Transverse colon (tissue), 4 donors: Measurements from ENCODE around the gene CMTM4. TPM values are rescaled to one million over a fixed set of nuclear protein-coding genes. Genes with fewer than 3 reads are reported as not detected.

ENCODE experiments used
- DNase-seq: peaks from one replicate; pipeline ENCODE4 v3.0.0-alpha.2; 2019
- H3K27ac ChIP-seq, 4 donors: fragments of 200-600 bp; sonication (generic); 2 replicates each; pipeline ENCODE4 v1.5.1; 2016 to 2018; ENCODE audit warnings: inconsistent platforms in 4 of 4
- H3K27me3 ChIP-seq: fragments of 200-600 bp; sonication (generic); 2 replicates; pipeline ENCODE4 v1.5.1; 2017; ENCODE audit warnings: inconsistent platforms
- H3K36me3 ChIP-seq, 4 donors: fragments of 200-600 bp; sonication (generic); 2 replicates each; pipeline ENCODE4 v1.5.1; 2017 to 2019; ENCODE audit warnings: inconsistent platforms in 4 of 4
- H3K4me1 ChIP-seq, 4 donors: fragments of 200-600 bp; sonication (generic); 2 replicates each; pipeline ENCODE4 v1.5.1; 2017 to 2020; ENCODE audit warnings: inconsistent platforms in 4 of 4
- H3K4me3 ChIP-seq, 4 donors: fragments of 200-600 bp; sonication (generic); 1 replicate in 1 of 4; 2 replicates in 3 of 4; pipeline versions ENCODE4 v1.5.1 to v1.6.1; 2017 to 2019; ENCODE audit warnings: inconsistent platforms in 4 of 4
- H3K9me3 ChIP-seq, 2 donors: fragments of 200-600 bp; sonication (generic); 2 replicates each; pipeline ENCODE4 v1.5.1; 2017 to 2019; ENCODE audit warnings: inconsistent platforms in 2 of 2
- EP300 ChIP-seq: sonication (generic); formaldehyde crosslinking; IDR thresholded peaks from one replicate; pipeline ENCODE4 v1.6.1; 2017; ENCODE audit warnings: antibody characterized with exemption, low read depth
- POLR2A ChIP-seq: fragments of 450-650 bp; IDR thresholded peaks from one replicate; pipeline ENCODE4 v1.6.1; 2016; ENCODE audit warnings: antibody characterized with exemption, mild to moderate bottlenecking, moderate library complexity
- POLR2AphosphoS5 ChIP-seq, 3 donors: sonication (generic); formaldehyde crosslinking; IDR thresholded peaks; one replicate each; pipeline ENCODE4 v1.6.1; 2016; ENCODE audit warnings: antibody characterized with exemption in 3 of 3
- WGBS, 2 donors: methylation state at CpG; one replicate each; pipeline ENCODE4 v1.1.5; 2018; ENCODE audit warnings: low coverage in 1 of 2; 5-methylcytosine and 5-hydroxymethylcytosine counted together
- in situ Hi-C, 4 donors: fragments of 200-750 bp; cut with MboI; loops; one replicate each; pipeline versions ENCODE4 v1.15.0 to v1.15.1; 2017; ENCODE audit warnings: low sequenced_read_pairs in 3 of 4, low pct_ligation_motif_present in 1 of 4, low pct_unique_long_range_greater_than_20kb in 1 of 4
- intact Hi-C: fragments of 100-400 bp; cut with DNase I; formaldehyde crosslinking; loops from one replicate; pipeline ENCODE4 v1.15.1; 2023; ENCODE audit warnings: low total_unique reads
- total RNA-seq, 4 donors: library from RNA; depleted of rRNA; stranded (reverse); fragments of >200 nt; gene quantifications; one replicate each; pipeline ENCODE4 v1.1.0, GENCODE V29; 2016
- TF ChIP-seq, protein P1 (sequence below), 5 experiments: fragments of 200-600 bp in 3 of 5; fragments of 450-650 bp in 2 of 5; sonication (generic) in 3 of 5; IDR thresholded peaks; 1 replicate in 2 of 5; 2 replicates in 3 of 5; pipeline ENCODE4 v1.5.1; 2016 to 2017; ENCODE audit warnings: antibody characterized with exemption in 5 of 5, inconsistent platforms in 3 of 5, mild to moderate bottlenecking in 2 of 5, moderate library complexity in 1 of 5

Gene CMTM4
- total RNA-seq, 4 donors from 2014 or later, result 77.0 to 167 (median 163) TPM

GRCh38 chr16:66661210-66661560 is 35.4 kb downstream of the CMTM4 start:
- peaks cover 3 to 34% (median 17%) of the 10 kb centered on the region in 4 donors for H3K4me1 ChIP-seq
- H3K4me3 ChIP-seq, result no peak overlapping the region
- TF ChIP-seq, protein P1, sequence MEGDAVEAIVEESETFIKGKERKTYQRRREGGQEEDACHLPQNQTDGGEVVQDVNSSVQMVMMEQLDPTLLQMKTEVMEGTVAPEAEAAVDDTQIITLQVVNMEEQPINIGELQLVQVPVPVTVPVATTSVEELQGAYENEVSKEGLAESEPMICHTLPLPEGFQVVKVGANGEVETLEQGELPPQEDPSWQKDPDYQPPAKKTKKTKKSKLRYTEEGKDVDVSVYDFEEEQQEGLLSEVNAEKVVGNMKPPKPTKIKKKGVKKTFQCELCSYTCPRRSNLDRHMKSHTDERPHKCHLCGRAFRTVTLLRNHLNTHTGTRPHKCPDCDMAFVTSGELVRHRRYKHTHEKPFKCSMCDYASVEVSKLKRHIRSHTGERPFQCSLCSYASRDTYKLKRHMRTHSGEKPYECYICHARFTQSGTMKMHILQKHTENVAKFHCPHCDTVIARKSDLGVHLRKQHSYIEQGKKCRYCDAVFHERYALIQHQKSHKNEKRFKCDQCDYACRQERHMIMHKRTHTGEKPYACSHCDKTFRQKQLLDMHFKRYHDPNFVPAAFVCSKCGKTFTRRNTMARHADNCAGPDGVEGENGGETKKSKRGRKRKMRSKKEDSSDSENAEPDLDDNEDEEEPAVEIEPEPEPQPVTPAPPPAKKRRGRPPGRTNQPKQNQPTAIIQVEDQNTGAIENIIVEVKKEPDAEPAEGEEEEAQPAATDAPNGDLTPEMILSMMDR (IDR thresholded peaks at IDR 0.05), result no peak
- TF ChIP-seq EP300 (no peak), POLR2AphosphoS5 (IDR thresholded peaks at IDR 0.05) (no peak), POLR2A (no peak)
- no peaks in the 10 kb centered on the region for H3K9me3 ChIP-seq
- H3K27ac ChIP-seq, result peak overlapping the region; percentile 50 to 62 (median 57)
- intact Hi-C loops (no loop called here), in situ Hi-C loops (no loop called here)
- 63 to 77% methylated on average over 4 of the region's 4 CpGs for WGBS, 2 donors
- H3K36me3 ChIP-seq, result no peaks in the 10 kb centered on the region
- no peaks in the 10 kb centered on the region for H3K27me3 ChIP-seq
- DNase-seq, result no peak

- Histone ChIP-seq H3K36me3 (no peaks in the 10 kb centered on the region), H3K27ac (peak overlapping the region; percentile 50 to 62 (median 57)), H3K4me3 (no peak overlapping the region), H3K9me3 (no peaks in the 10 kb centered on the region), H3K4me1 (peaks cover 3 to 34% (median 17%) of the 10 kb centered on the region in 4 donors), H3K27me3 (no peaks in the 10 kb centered on the region)
- TF ChIP-seq POLR2AphosphoS5 (IDR thresholded peaks at IDR 0.05) (no peak), EP300 (no peak), POLR2A (no peak)
- TF ChIP-seq, protein P1 (IDR thresholded peaks at IDR 0.05), result peak in 1 of 5 experiments; percentile 9
- 23 to 36% methylated on average over 9 of the region's 9 CpGs for WGBS, 2 donors
- intact Hi-C loops (no loop called here), in situ Hi-C loops (no loop called here)
- peak; percentile 38 for DNase-seq
These were observed 35.9 kb downstream of the CMTM4 start for GRCh38 chr16:66660422-66661209.

DNA sequence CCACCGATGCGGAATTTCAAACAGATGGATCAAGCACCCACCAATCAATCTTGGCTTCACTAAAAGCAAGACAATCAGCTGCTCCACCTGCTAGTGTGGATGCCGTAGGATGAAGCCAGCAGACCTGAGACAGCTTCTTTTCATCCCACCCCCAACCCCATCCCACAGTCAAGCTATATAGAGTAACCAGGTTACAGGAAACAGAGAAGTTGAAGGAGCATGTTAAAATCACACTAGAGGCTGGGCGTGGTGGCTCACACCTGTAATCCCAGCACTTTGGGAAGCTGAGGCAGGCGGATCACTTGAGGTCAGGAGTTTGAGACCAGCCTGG is 37.7 kb downstream of the CMTM4 start:
- DNase-seq, result no peak
- H3K36me3 ChIP-seq, result no peaks in the 10 kb centered on the region
- TF ChIP-seq POLR2AphosphoS5 (IDR thresholded peaks at IDR 0.05) (no peak), EP300 (no peak), POLR2A (no peak)
- TF ChIP-seq, protein P1 (IDR thresholded peaks at IDR 0.05), result no peak
- WGBS, 2 donors, result 94% methylated on average over 5 of the region's 5 CpGs; no CpG with 5 or more reads in 1 of the 2 donors
- H3K4me3 ChIP-seq, result no peak overlapping the region
- peaks cover 3 to 34% (median 17%) of the 10 kb centered on the region in 4 donors for H3K4me1 ChIP-seq
- H3K27ac ChIP-seq, result no peak overlapping the region
- in situ Hi-C loops (no loop called here), intact Hi-C loops (no loop called here)
- H3K27me3 ChIP-seq, result no peaks in the 10 kb centered on the region
- no peaks in the 10 kb centered on the region for H3K9me3 ChIP-seq

DNA sequence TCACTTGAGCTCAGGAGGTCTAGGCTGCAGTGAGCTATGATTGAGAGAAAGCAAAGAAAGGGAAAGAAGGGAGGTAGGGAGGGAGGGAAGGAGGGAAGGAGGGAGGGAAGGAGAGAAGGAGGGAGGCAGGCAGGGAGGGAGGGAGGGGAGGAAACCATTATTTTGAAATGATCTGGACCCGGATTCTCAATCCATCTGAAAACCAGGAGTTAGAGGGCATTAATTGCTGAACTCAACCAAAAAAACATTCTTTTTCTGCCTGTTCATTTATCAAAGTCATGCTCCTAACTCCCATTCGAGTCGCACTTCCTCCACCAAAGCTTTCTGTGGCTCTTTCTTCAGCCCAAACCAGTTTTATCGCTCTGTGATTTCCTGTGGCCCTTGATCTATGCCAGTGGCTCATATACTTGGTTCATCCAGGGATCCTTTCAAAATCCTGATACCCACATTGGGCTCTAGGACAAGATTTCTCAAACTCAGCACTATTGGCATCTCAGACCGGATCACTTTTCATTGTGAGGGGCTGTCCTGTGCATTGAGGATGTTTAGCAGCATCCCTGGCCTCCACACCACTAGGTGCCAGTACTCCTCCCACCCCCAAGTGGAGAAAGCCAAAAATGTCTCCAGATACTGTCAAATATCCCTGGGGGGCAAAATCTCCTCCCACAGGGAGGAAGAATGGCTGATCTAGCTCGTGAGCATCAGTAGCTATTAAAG is 38.2 kb downstream of the CMTM4 start:
- WGBS, 2 donors, result 64 to 71% methylated on average over 1 to 6 of the region's 6 CpGs
- no peak overlapping the region for H3K4me3 ChIP-seq
- no peak for DNase-seq
- peaks cover 3 to 34% (median 17%) of the 10 kb centered on the region in 4 donors for H3K4me1 ChIP-seq
- TF ChIP-seq, protein P1 (IDR thresholded peaks at IDR 0.05), result no peak
- no peak for TF ChIP-seq POLR2AphosphoS5 (IDR thresholded peaks at IDR 0.05)
- TF ChIP-seq POLR2A, result no peak
- TF ChIP-seq EP300, result no peak
- no peaks in the 10 kb centered on the region for H3K27me3 ChIP-seq
- H3K36me3 ChIP-seq, result no peaks in the 10 kb centered on the region
- intact Hi-C loops (no loop called here), in situ Hi-C loops (no loop called here)
- H3K9me3 ChIP-seq, result no peaks in the 10 kb centered on the region
- H3K27ac ChIP-seq, result no peak overlapping the region
